Mesendoderm (in vitro differentiated cells): ENCODE results near the gene METRNL.
"Not testable (repeated sequence)": the region's sequence is repeated elsewhere in the genome, so short reads cannot be mapped to it uniquely, and the experiment has no call there.

Source experiments
- DNase-seq: peaks from one replicate; pipeline ENCODE4 v3.0.0; 2013
- H2AK5ac ChIP-seq: 2 replicates; pipeline ENCODE4 v1.6.1; 2013; ENCODE audit warnings: low read length, inconsistent platforms
- H2BK120ac ChIP-seq: 2 replicates; pipeline ENCODE4 v1.6.1; 2013; ENCODE audit warnings: low read depth, mild to moderate bottlenecking, low read length, moderate library complexity, mixed read lengths
- H2BK15ac ChIP-seq: replicated peaks from 2 replicates; pipeline ENCODE4 v1.6.1; 2013; ENCODE audit warnings: low read depth, mild to moderate bottlenecking, moderate library complexity
- H2BK5ac ChIP-seq: 2 replicates; pipeline ENCODE4 v1.6.1; 2013; ENCODE audit warnings: low read length, inconsistent platforms
- H3K18ac ChIP-seq: 2 replicates; pipeline ENCODE4 v1.6.1; 2013; ENCODE audit warnings: mild to moderate bottlenecking, low read length, mixed read lengths
- H3K23ac ChIP-seq: one replicate; pipeline ENCODE4 v1.6.1; 2013; ENCODE audit warnings: low read length
- H3K27ac ChIP-seq: 2 replicates; pipeline ENCODE4 v1.5.1; 2013; ENCODE audit warnings: low read depth, mild to moderate bottlenecking, inconsistent platforms, low read length, moderate library complexity
- H3K27me3 ChIP-seq: 2 replicates; pipeline ENCODE4 v1.6.1; 2013; ENCODE audit warnings: low read length, control low read depth, mild to moderate bottlenecking, inconsistent platforms; ENCODE audit not compliant: insufficient read depth, poor library complexity
- H3K36me3 ChIP-seq: 2 replicates; pipeline ENCODE4 v1.6.1; 2013; ENCODE audit warnings: low read length, inconsistent platforms; ENCODE audit not compliant: control insufficient read depth, insufficient read depth
- H3K4ac ChIP-seq: one replicate; pipeline ENCODE4 v1.6.1; 2013; ENCODE audit warnings: low read depth, mild to moderate bottlenecking, low read length, moderate library complexity
- H3K4me1 ChIP-seq: 2 replicates; pipeline ENCODE4 v1.6.1; 2013; ENCODE audit warnings: low read depth, low read length, inconsistent platforms; ENCODE audit not compliant: control insufficient read depth
- H3K4me2 ChIP-seq: 2 replicates; pipeline ENCODE4 v1.6.1; 2013; ENCODE audit warnings: low read length
- H3K4me3 ChIP-seq: 2 replicates; pipeline ENCODE4 v1.5.1; 2013; ENCODE audit warnings: mild to moderate bottlenecking, low read length
- H3K56ac ChIP-seq: one replicate; pipeline ENCODE4 v1.6.1; 2013; ENCODE audit warnings: low read length
- H3K79me1 ChIP-seq: 2 replicates; pipeline ENCODE4 v1.6.1; 2013; ENCODE audit warnings: low read length, inconsistent platforms
- H3K79me2 ChIP-seq: 2 replicates; pipeline ENCODE4 v1.6.1; 2013; ENCODE audit warnings: mild to moderate bottlenecking, low read length; ENCODE audit not compliant: control insufficient read depth, insufficient read depth
- H3K9ac ChIP-seq: 2 replicates; pipeline ENCODE4 v1.6.1; 2013; ENCODE audit warnings: low read length, inconsistent platforms
- H4K5ac ChIP-seq: one replicate; pipeline ENCODE4 v1.6.1; 2013; ENCODE audit warnings: low read length
- H4K8ac ChIP-seq: one replicate; pipeline ENCODE4 v1.6.1; 2013; ENCODE audit warnings: low read depth, mild to moderate bottlenecking, control low read depth, low read length, moderate library complexity
- WGBS: extraction: QIAGEN DNeasy Blood & Tissue Kit; methylation state at CpG from one replicate; pipeline ENCODE4 v1.1.7; 2013; ENCODE audit warnings: low lambda C conversion rate, missing lambda C conversion rate; ENCODE audit not compliant: insufficient coverage; ENCODE audit errors: extremely low coverage; 5-methylcytosine and 5-hydroxymethylcytosine counted together

Gene METRNL

DNA sequence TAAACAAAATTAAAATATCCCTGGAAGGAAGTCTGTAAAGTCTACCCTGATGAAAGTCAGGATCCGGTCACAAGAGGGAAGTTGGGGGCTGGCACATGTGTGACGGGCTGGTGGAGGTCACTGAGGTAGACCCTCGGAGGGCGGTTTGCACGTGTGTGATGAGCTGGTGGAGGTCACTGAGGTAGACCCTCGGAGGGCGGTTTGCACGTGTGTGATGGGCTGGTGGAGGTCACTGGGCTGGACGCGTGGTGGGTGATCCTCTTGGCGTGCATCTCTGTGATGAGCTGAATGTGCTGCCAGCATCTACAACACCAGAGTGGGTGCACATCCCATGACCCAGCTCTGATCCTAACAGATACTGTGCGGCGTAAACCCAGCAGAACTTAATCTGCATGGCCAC, 43.7 kb upstream of the METRNL start:
- WGBS = no CpG with 5 or more reads among the region's 13 CpGs

DNA sequence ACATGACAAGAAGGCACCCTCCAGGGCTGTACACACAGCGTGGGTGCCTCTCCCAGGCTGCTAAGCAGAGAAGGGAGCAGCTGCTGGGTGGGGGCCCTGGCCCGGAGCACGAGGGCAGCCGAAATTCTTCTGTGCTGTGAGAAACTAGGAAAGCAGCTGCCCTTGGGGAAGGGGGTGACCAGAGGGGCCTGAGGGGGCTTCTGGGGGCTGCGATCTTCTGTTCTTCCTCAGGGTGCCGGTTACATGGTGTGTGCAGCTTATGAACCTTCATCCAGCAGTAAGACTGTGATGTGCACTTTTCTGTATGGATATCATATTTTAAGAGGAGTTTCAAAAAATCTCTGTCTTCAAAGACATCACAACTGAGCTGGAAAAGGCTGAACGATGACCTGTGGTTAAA, 43.2 kb upstream of the METRNL start:
- Histone ChIP-seq H3K36me3 (no peaks in the 10 kb centered on the region), H3K27ac (no peak overlapping the region), H3K79me2 (no peaks in the 10 kb centered on the region), H3K4me3 (no peak overlapping the region), H3K23ac (no peak overlapping the region), H3K4me2 (no peak overlapping the region), H3K56ac (no peak overlapping the region), H4K8ac (no peak overlapping the region), H2BK5ac (no peak overlapping the region), H2BK15ac (no peak overlapping the region), H3K4me1 (no peaks in the 10 kb centered on the region), H3K4ac (no peak overlapping the region), H2BK120ac (no peak overlapping the region), H3K79me1 (no peaks in the 10 kb centered on the region), H4K5ac (no peak overlapping the region), H2AK5ac (no peak overlapping the region), H3K9ac (no peak overlapping the region), H3K27me3 (no peaks in the 10 kb centered on the region), H3K18ac (no peak overlapping the region)
- no CpG with 5 or more reads among the region's 7 CpGs for WGBS
- DNase-seq = no peak

More for the DNA sequence above, 43.7 kb upstream of the METRNL start:
- Histone ChIP-seq H3K4me2 (no peak overlapping the region), H3K18ac (no peak overlapping the region), H3K27me3 (no peaks in the 10 kb centered on the region), H4K5ac (no peak overlapping the region), H2BK15ac (no peak overlapping the region), H3K79me1 (no peaks in the 10 kb centered on the region), H2BK120ac (no peak overlapping the region), H3K4me3 (no peak overlapping the region), H3K9ac (no peak overlapping the region), H3K4ac (no peak overlapping the region), H2BK5ac (no peak overlapping the region), H3K36me3 (no peaks in the 10 kb centered on the region), H2AK5ac (no peak overlapping the region), H3K79me2 (no peaks in the 10 kb centered on the region), H4K8ac (no peak overlapping the region), H3K56ac (no peak overlapping the region), H3K4me1 (no peaks in the 10 kb centered on the region), H3K23ac (no peak overlapping the region), H3K27ac (no peak overlapping the region)
- DNase-seq = no peak

GRCh38 chr17:83036666-83037065, 42.7 kb upstream of the METRNL start:
- H2BK120ac ChIP-seq = no peak overlapping the region
- no peaks in the 10 kb centered on the region for H3K4me1 ChIP-seq
- H3K4me2 ChIP-seq = no peak overlapping the region
- H3K56ac ChIP-seq = no peak overlapping the region
- H3K79me2 ChIP-seq = no peaks in the 10 kb centered on the region
- H3K36me3 ChIP-seq = no peaks in the 10 kb centered on the region
- WGBS = no CpG with 5 or more reads among the region's 7 CpGs
- no peak overlapping the region for H2AK5ac ChIP-seq
- no peak overlapping the region for H3K23ac ChIP-seq
- H3K4ac ChIP-seq = no peak overlapping the region
- no peak overlapping the region for H3K27ac ChIP-seq
- no peaks in the 10 kb centered on the region for H3K27me3 ChIP-seq
- no peak overlapping the region for H4K8ac ChIP-seq
- H4K5ac ChIP-seq = no peak overlapping the region
- no peak overlapping the region for H2BK5ac ChIP-seq
- DNase-seq = no peak
- no peak overlapping the region for H3K4me3 ChIP-seq
- H3K79me1 ChIP-seq = no peaks in the 10 kb centered on the region
- no peak overlapping the region for H3K18ac ChIP-seq
- H3K9ac ChIP-seq = no peak overlapping the region
- no peak overlapping the region for H2BK15ac ChIP-seq

- H4K5ac ChIP-seq = no peak overlapping the region
- H3K56ac ChIP-seq = no peak overlapping the region
- no peak overlapping the region for H4K8ac ChIP-seq
- no peak overlapping the region for H2BK120ac ChIP-seq
- H3K4me3 ChIP-seq = no peak overlapping the region
- H2BK5ac ChIP-seq = no peak overlapping the region
- no CpG with 5 or more reads among the region's 30 CpGs for WGBS
- H3K79me2 ChIP-seq = no peaks in the 10 kb centered on the region
- H2AK5ac ChIP-seq = no peak overlapping the region
- H3K36me3 ChIP-seq = no peaks in the 10 kb centered on the region
- no peak overlapping the region for H3K23ac ChIP-seq
- H3K27ac ChIP-seq = no peak overlapping the region
- H3K18ac ChIP-seq = no peak overlapping the region
- no peaks in the 10 kb centered on the region for H3K79me1 ChIP-seq
- H3K4me1 ChIP-seq = no peaks in the 10 kb centered on the region
- no peak overlapping the region for H2BK15ac ChIP-seq
- H3K9ac ChIP-seq = no peak overlapping the region
- no peaks in the 10 kb centered on the region for H3K27me3 ChIP-seq
- DNase-seq = no peak
- H3K4me2 ChIP-seq = no peak overlapping the region
- H3K4ac ChIP-seq = no peak overlapping the region
Observed at GRCh38 chr17:83037084-83037873, 42.1 kb upstream of the METRNL start.

- Histone ChIP-seq H4K8ac (no peak overlapping the region), H3K27ac (no peak overlapping the region), H3K9ac (no peak overlapping the region), H2BK120ac (no peak overlapping the region), H2BK5ac (no peak overlapping the region), H3K18ac (no peak overlapping the region), H3K4me1 (no peaks in the 10 kb centered on the region), H3K4me3 (no peak overlapping the region), H3K4ac (no peak overlapping the region), H3K79me1 (no peaks in the 10 kb centered on the region), H2BK15ac (no peak overlapping the region), H3K23ac (no peak overlapping the region), H4K5ac (no peak overlapping the region), H3K27me3 (no peaks in the 10 kb centered on the region), H3K36me3 (no peaks in the 10 kb centered on the region), H2AK5ac (no peak overlapping the region), H3K79me2 (no peaks in the 10 kb centered on the region), H3K56ac (no peak overlapping the region), H3K4me2 (no peak overlapping the region)
- no peak for DNase-seq
- no CpG with 5 or more reads among the region's 9 CpGs for WGBS
Observed at GRCh38 chr17:83037874-83038165, 41.6 kb upstream of the METRNL start.

GRCh38 chr17:83038983-83039382, 40.4 kb upstream of the METRNL start:
- H3K79me2 ChIP-seq, H3K27me3 ChIP-seq, H3K9ac ChIP-seq, H3K56ac ChIP-seq, DNase-seq, H3K4me2 ChIP-seq, H3K4ac ChIP-seq, H2BK15ac ChIP-seq, H2BK5ac ChIP-seq, H2AK5ac ChIP-seq, H3K36me3 ChIP-seq, H3K27ac ChIP-seq, H3K4me3 ChIP-seq, H3K18ac ChIP-seq, H4K8ac ChIP-seq, H3K79me1 ChIP-seq, H2BK120ac ChIP-seq, H3K23ac ChIP-seq, H3K4me1 ChIP-seq, H4K5ac ChIP-seq: not testable (repeated sequence)
- no CpG with 5 or more reads among the region's 24 CpGs for WGBS
